GM18505 (cell line): ENCODE measurements around the gene SLC35B1.
A peak's percentile ranks its signal among the peaks of the same experiment; 100 is the strongest.

Experiments used
- ATAC-seq: cut with Tn5 transposase; IDR thresholded peaks from one replicate; pipeline ENCODE4 v1.9.1; 2021; ENCODE audit not compliant: unreplicated experiment
- POLR2A ChIP-seq: IDR thresholded peaks from 4 replicates; pipeline ENCODE4 v1.6.1; 2011; ENCODE audit warnings: borderline replicate concordance; ENCODE audit not compliant: insufficient read depth, insufficient read length; ENCODE audit errors: extremely low read depth

SLC35B1 gene

DNA sequence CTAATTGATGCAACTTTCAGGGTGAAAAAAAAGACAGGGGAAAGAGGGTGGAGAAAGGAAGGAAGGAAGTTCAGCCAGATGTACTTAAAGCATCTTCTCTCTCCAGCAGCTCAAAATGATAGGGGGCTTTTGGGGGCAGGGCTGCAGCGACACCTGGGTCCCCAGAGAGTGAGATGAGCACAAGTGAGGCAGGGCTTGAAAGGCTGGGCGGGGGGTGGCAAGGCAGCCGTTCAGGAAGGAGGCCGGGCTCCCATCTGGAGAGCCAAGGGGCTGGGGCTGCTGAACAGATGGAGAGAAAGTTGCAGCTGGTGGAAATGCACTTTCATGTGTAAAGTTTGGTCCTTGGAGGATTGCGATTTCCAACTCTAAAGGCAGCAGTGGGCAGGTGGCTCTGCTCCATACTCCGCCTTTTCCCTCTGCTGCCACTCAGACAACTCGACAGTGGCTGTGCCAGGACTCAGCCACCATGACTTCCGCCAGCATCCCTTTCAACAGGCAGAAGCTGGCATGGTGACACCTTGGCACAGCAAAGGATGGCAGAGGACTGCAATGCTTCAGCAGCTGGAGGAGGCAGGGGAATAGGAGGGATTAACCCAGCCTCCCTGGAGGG, 7.7 kb downstream of the SLC35B1 start:
- TF ChIP-seq POLR2A, result no peak
- ATAC-seq, result no peak

DNA sequence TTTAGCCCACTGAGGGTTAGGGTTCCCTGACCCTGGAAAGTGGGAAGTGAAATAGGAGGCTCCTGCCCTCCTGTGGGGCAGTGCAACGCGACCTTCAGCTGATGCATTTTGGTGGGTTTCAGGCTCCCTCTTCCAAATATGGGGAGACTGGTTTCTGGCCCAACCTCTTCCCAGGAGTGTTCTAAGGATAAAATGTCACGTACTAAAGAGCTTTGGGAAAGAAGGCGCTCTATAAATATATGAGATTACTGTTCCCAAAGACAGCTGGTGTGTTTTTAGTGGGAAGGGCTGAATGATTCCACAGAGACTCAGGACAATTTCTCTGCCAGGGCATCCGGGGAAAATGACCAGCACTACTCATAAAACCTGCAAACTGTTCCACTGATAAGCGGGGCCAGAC, 9.8 kb downstream of the SLC35B1 start:
- no peak for TF ChIP-seq POLR2A

DNA sequence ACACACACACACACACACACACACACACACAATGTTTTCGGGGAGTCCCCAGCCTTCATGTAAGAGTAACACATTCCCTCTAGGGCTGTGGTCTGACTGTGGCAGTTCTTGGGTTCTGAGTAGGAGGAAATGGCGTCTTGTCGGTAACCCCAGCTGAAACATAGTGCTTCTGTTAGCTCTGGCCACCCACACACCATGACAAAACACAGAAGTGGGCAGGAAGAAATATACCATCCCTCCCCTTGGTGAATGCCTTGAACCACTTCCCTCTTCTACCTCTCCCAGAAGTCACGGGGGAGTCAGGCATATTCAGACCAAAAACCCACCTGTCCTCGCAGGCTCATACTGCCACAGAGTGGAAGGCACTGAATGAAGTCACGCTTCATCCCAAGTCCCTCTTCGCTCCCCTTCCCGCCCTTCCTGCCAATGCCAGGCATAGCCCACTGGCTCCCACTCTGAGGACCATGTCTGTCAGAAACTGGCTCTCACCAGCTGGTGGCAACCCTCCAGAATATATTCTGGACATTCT, 11.5 kb downstream of the SLC35B1 start:
- no peak for ATAC-seq
- TF ChIP-seq POLR2A, result no peak

More for the DNA sequence above, 9.8 kb downstream of the SLC35B1 start:
- no peak for ATAC-seq

DNA sequence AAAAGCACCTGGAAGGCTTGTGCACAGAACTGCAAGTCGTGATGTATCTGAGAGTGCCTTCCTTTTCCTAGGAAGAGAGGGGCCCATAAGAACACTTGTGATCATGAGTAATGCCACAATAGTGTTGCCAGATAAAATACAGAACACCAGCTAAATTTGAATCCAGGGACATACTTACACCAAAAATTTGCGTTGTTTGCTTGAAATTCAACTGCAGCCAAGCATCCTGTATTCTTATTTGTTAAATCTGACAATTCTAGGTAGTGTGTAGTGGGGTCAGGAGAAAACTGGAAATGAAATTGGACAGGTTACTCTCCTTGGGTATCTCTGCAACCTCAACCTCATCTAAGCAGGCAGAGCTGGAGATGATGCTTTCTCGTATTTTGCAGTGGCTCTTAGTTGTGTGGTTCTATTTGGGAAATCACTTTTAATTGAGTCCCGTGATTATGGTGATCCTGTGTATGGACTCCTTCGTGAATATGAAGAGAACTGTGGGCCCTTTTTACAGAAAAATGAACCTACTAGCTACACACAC, 12.0 kb downstream of the SLC35B1 start:
- no peak for ATAC-seq
- peak; percentile 8 for TF ChIP-seq POLR2A

DNA sequence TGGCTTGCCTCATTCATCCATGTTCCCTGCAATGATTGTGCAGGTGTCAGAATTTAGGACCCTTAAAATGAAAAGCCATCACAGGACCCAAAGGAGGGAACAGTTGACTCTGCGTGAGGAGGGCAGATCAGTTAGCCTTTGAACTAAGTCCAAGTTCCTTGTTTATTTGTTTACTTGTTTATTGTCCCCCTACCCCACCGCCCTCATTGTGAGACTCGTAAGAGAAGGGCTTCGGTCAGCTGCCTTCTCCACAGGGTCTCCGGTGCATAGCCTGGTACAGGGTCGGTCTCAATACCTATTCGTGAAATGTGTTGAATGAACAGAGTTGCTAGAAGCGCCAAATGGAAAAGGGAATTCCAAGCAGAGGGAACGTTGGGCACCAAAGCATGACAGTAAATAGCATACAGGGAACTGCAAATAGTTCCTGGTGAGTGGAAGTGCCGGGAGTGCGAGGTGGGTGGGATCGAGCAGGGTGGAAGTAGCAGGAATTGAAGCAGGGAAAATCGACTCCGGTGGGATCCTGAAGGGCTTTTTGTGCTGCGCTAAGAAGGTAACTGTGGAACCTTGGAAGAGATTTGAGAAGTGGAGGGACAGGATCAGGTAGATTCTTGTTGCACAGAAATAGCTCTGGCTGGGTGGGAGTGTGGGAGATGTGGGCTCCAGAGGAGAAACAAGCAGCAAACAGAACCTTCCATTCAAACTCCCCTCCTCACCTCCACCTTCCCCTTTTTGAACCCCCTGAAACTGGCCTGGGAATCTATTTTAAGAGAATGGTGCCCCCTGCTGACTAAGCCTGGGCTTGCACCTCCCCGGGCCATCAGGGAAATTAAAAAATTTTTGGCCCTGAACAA, 12.7 kb downstream of the SLC35B1 start:
- TF ChIP-seq POLR2A, result no peak
- ATAC-seq, result no peak

DNA sequence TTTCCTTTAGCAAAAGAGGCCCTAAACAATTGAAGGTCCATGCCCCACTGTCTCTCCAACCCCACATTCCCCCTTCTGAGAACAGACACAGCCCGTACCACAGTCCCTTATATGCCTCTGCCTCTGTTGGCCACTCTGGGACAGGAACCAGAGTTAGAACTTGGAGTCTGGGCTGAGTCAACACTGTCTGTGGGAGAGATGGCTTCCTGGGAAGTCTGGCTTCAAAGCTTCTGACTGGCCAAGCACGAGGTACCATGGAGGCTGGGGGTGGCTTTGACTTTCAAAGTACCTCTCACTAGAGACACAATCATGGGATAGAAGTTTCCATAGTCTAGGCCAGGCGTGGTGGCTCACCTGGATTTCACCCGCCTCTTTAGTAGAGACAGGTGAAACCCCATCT, 15.0 kb downstream of the SLC35B1 start:
- no peak for ATAC-seq

DNA sequence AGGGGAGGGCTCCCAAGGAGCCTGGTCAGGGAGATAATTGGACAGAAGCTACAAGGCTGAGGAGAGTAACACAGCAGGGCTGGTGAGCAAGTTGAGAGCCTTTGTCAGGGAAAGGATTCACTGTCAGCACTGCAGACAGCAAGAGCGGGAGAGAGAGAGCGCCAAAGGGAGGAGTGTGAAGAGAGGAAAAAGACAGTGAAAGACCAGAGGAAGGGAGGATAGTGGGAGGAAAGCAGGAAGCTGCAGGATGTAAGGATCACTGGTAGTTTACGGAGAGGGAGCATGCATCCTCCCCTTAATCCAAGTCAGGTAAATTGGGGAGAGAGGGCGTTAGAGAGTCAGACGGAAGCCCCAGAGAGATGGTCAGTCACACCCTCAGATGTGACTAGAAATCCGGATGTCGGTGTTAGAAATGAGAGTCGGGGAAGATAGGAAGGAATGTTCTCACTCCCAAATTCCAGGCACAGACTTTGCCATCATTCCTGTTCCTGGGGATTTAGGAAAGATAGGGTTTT, 16.0 kb downstream of the SLC35B1 start:
- TF ChIP-seq POLR2A, result no peak

More for the DNA sequence above, 15.0 kb downstream of the SLC35B1 start:
- TF ChIP-seq POLR2A, result no peak

DNA sequence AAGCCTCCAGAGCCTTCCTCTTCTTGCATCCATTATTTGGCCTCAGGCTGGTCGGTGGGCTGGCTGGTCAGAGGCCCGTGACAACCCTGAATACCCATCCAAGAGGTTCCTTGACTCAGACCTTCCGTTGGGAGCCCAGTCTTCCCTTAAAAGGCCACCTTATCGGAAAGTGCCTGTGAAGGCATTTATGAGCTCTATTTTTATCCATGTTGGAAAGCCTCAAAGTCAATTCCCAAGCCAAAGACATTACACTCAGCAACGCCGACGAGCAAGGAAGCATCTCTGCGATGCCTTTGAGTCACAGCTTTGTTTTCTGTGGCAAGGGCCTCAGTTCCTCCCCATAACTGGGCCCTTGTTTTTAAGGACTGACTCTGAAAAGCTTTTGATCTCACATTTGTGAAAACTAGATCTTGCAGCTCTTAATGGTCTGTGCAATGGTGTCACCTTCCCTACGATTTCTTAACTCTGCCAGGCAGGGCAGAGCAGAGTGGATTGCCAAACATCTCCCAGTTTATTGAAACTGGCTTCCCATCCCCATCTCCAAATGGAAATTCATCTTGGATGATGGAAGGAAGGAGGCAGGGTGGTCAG, 16.6 kb downstream of the SLC35B1 start:
- no peak for ATAC-seq
- no peak for TF ChIP-seq POLR2A

More for the DNA sequence above, 16.0 kb downstream of the SLC35B1 start:
- ATAC-seq, result no peak

DNA sequence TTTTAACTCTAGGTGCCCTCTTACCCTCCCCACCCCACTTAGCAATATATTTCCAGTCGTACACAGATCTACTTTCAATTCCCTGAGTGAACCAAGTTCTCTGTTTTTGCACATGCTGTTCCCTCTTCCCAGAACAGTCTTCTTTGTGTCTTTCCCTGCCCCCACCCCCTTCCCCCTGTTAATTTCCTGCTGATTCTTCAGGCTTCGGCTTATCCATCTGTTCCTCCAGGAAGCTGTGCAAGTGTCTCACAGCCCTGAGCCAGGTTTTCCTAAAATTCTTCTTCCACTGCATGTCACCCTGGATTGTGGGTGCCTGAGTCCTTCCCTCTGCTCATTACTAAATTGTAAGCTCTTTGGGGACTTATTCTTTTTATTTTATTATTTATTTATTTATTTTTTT, 17.5 kb downstream of the SLC35B1 start:
- TF ChIP-seq POLR2A, result no peak
- ATAC-seq, result no peak

DNA sequence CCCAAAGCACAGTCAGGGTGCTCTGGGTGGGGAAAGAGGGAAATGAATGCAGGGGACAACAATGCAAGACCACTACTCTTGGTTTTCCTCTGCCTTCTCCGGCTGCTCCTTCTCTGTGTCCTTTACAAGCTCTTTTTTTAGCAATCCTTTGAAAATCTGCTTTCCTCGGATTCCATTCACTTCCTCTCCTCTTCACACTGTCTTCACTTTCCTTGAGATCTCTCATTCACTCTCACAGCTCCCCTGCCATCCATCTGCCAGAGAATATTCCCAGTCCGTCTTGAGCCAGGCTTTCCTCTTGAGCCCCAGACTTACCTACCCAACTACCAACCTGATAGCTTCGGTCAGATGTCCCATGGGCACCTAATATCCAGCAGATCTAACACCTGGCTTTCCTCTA, 18.9 kb downstream of the SLC35B1 start:
- no peak for ATAC-seq
- no peak for TF ChIP-seq POLR2A

DNA sequence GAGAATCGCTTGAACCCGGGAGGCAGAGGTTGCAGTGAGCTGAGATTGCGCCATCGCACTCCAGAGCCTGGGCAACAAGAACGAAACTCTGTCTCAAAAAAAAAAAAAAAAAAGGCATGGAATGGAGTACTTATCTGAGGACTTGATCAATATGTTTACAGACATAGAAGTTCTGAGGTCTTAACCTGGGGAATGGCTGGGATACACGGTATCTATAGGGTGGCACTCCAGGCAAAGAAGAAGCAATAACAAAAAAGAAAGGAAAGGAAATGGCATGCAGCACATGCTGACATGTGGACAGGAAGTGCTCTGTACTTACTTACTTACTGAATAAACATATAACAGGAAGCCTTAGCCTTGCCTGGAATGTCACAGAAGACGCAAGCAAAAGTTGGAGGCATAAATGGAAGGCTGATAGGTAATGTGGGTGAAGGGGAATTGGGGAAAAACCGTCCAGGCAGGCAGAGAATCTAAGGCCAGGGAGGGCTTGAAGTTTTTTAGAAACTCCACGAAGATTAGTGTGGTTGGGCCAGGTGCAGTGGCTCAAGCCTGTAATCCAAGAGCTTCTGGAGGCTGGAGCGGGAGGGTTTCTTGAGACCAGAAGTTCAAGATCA, 19.8 kb downstream of the SLC35B1 start:
- no peak for TF ChIP-seq POLR2A
- no peak for ATAC-seq

DNA sequence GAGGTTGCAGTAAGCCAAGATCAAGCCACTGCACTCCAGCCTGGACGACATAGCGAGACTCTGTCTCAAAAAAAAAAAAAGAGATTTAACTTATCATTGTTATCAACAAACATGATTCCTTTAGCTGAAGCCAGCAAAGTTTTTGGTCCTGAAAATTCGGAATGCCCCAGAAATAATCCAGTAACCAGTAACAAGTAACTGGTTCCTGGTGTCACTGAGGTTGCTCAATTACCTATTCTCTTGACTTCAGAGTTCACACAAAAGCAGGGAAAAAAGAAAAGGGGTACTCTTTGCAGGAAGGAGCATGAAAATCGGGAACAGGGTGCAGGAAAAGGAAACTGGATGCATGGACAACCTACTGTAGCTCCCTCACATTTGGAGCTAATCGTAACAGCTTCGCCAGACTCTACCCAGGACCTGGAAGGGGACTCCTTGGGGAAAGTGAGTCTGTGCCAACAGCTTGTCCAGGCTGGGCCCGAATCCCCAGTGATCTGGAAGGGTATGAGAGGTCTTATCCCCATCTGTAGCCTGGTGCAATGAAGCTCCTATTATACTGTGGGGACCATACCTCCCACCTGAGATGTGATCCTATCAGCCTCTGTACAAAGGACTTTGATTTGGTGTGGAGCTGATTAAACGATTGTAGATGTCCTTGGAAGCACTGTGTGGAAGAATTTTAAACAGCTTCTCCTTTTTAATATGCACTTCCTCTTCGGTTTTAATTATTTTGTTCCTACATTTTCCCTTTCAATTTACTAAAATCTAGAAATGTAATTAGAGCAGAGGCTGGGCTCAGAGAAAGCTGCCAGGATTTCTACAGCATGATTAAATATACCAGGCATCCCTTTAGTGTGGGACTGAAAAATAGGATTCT, 26.4 kb downstream of the SLC35B1 start:
- no peak for ATAC-seq
- no peak for TF ChIP-seq POLR2A
